HepG2 (cell line): Measurements from ENCODE around the gene HMGCLL1. TPM values are rescaled to one million over a fixed set of nuclear protein-coding genes. Genes with fewer than 3 reads are reported as not detected.

Source experiments
- ATAC-seq: fragments of 200-7000 bp; cut with Tn5 transposase; 3 replicates; pipeline ENCODE4 v1.9.1; 2020; ENCODE audit warnings: mild to moderate bottlenecking, moderate library complexity
- BruUV-seq: library from RNA; stranded (reverse); fragments of 400-500 nt; replicated peaks from 2 replicates; lab custom pipeline; 2021; lab: Mats Ljungman, UMichigan
- CTCF ChIA-PET: fragments of 300-600 bp; formaldehyde crosslinking; extraction: SDS; loops from one replicate; lab custom pipeline; 2021; ENCODE audit warnings: low total read pairs, inconsistent platforms, low intra/inter-chr PET ratio; lab: Yijun Ruan, JAX
- POLR2A ChIA-PET: fragments of 350-600 bp; sonication (Branson Sonifier 250); formaldehyde crosslinking; loops from one replicate; lab custom pipeline; 2020; ENCODE audit warnings: antibody characterized with exemption, inconsistent platforms; lab: Yijun Ruan, JAX
- DNase-seq: peaks from one replicate; pipeline ENCODE4 v3.0.0-alpha.2; 2015; ENCODE audit warnings: low spot score
- FAIRE-seq: peaks from 3 replicates; lab custom pipeline; 2011; peaks lifted over from hg19 to GRCh38; lab: Jason Lieb, UNC
- H2AFZ ChIP-seq: one replicate; pipeline ENCODE4 v1.6.1; 2011; ENCODE audit warnings: low read length, inconsistent platforms
- H3K27ac ChIP-seq: fragments of 300-600 bp; 3 replicates; pipeline ENCODE4 v1.8.0; 2011; ENCODE audit warnings: mixed run types, mild to moderate bottlenecking, mixed read lengths, low read length, inconsistent platforms; ENCODE audit not compliant: insufficient read depth; ENCODE audit errors: extremely low read length
- H3K27me3 ChIP-seq, 2 experiments: fragments of 200-600 bp in 1 of 2; 2 replicates in 1 of 2; 3 replicates in 1 of 2; pipeline versions ENCODE4 v1.6.0 to v1.8.0; 2011; ENCODE audit warnings: low read length in 2 of 2, mild to moderate bottlenecking in 2 of 2, moderate library complexity in 2 of 2, inconsistent platforms in 1 of 2; ENCODE audit not compliant: insufficient read depth in 2 of 2, control insufficient read depth in 1 of 2
- H3K36me3 ChIP-seq, 2 experiments: fragments of 200-600 bp in 1 of 2; replicated peaks in 1 of 2; 2 replicates in 1 of 2; 3 replicates in 1 of 2; pipeline versions ENCODE4 v1.5.1 to v1.8.0; 2011; ENCODE audit warnings: low read length in 2 of 2, inconsistent platforms in 1 of 2; ENCODE audit not compliant: insufficient read depth in 2 of 2, control insufficient read depth in 1 of 2
- H3K4me1 ChIP-seq: 2 replicates; pipeline ENCODE4 v1.5.1; 2012; ENCODE audit warnings: low read length, inconsistent platforms; ENCODE audit not compliant: insufficient read depth
- H3K4me2 ChIP-seq: 2 replicates; pipeline ENCODE4 v1.6.0; 2011; ENCODE audit warnings: low read depth, low read length, inconsistent platforms
- H3K4me3 ChIP-seq, 3 experiments: fragments of 200-600 bp in 1 of 3; sonication (generic), shearing (Covaris generic) in 1 of 3; replicated peaks in 1 of 3; 2 replicates each; pipeline ENCODE4 v1.5.1; 2011 to 2016; ENCODE audit warnings: low read length in 3 of 3, inconsistent platforms in 2 of 3, low read depth in 2 of 3, mild to moderate bottlenecking in 2 of 3, control low read depth in 1 of 3, mixed read lengths in 1 of 3; ENCODE audit not compliant: insufficient read depth in 1 of 3
- H3K79me2 ChIP-seq: one replicate; pipeline ENCODE4 v1.6.1; 2011; ENCODE audit warnings: low read length, inconsistent platforms; ENCODE audit not compliant: insufficient read depth
- H3K9ac ChIP-seq: 2 replicates; pipeline ENCODE4 v1.6.0; 2011; ENCODE audit warnings: mild to moderate bottlenecking, low read depth, low read length, inconsistent platforms; ENCODE audit not compliant: insufficient read depth
- H3K9me3 ChIP-seq: 2 replicates; pipeline ENCODE4 v1.5.1; 2012; ENCODE audit warnings: mild to moderate bottlenecking, low read length
- H4K20me1 ChIP-seq: 2 replicates; pipeline ENCODE4 v1.6.0; 2011; ENCODE audit warnings: inconsistent platforms, mild to moderate bottlenecking, low read length, moderate library complexity; ENCODE audit not compliant: insufficient read depth
- BCL3 ChIP-seq: sonication (generic); formaldehyde crosslinking; IDR thresholded peaks from 2 replicates; pipeline ENCODE4 v1.5.1; 2020; ENCODE audit warnings: mild to moderate bottlenecking, missing genetic modification reagents, moderate library complexity
- CREM ChIP-seq, 2 experiments: sonication (generic) in 1 of 2; formaldehyde crosslinking in 1 of 2; IDR thresholded peaks; 2 replicates each; pipeline versions ENCODE4 v1.4.0 to v1.6.1; 2016 to 2020; ENCODE audit warnings: antibody characterized with exemption in 1 of 2, mild to moderate bottlenecking in 1 of 2, missing genetic modification reagents in 1 of 2
- GPN1 ChIP-seq: sonication (generic); formaldehyde crosslinking; IDR thresholded peaks from 2 replicates; pipeline ENCODE4 v1.5.1; 2020; ENCODE audit warnings: missing genetic modification reagents, borderline replicate concordance
- HOXD1 ChIP-seq: sonication (generic); formaldehyde crosslinking; IDR thresholded peaks from 2 replicates; pipeline ENCODE4 v1.5.0; 2020; ENCODE audit warnings: missing genetic modification reagents
- NR0B2 ChIP-seq: sonication (generic); formaldehyde crosslinking; IDR thresholded peaks from 2 replicates; pipeline ENCODE4 v1.4.0; 2020; ENCODE audit warnings: mild to moderate bottlenecking, missing genetic modification reagents
- PHB2 ChIP-seq: fragments of 450-650 bp; IDR thresholded peaks from 2 replicates; pipeline ENCODE4 v1.6.1; 2018; ENCODE audit not compliant: partially characterized antibody
- PHF21A ChIP-seq: sonication (generic); formaldehyde crosslinking; IDR thresholded peaks from 2 replicates; pipeline ENCODE4 v1.5.0; 2020; ENCODE audit warnings: mild to moderate bottlenecking, missing genetic modification reagents
- SIX4 ChIP-seq: sonication (generic); formaldehyde crosslinking; IDR thresholded peaks from 2 replicates; pipeline ENCODE4 v1.4.0; 2020; ENCODE audit warnings: missing genetic modification reagents
- TEAD3 ChIP-seq: optimal IDR thresholded peaks from 2 replicates; pipeline ENCODE3; 2016; ENCODE audit warnings: borderline replicate concordance
- ZNF572 ChIP-seq: sonication (generic); formaldehyde crosslinking; IDR thresholded peaks from 2 replicates; pipeline ENCODE4 v1.5.1; 2020; ENCODE audit warnings: mild to moderate bottlenecking, missing genetic modification reagents
- ZNF713 ChIP-seq: sonication (generic); formaldehyde crosslinking; IDR thresholded peaks from 2 replicates; pipeline ENCODE4 v1.4.0; 2020; ENCODE audit warnings: mild to moderate bottlenecking, missing genetic modification reagents
- WGBS: methylation state at CpG from one replicate; pipeline ENCODE4 v1.1.6; 2017; ENCODE audit warnings: low lambda C conversion rate; 5-methylcytosine and 5-hydroxymethylcytosine counted together
- in situ Hi-C: cut with HindIII; loops from 2 replicates; pipeline ENCODE4 v1.10.0; 2017; ENCODE audit warnings: low pct_unique_long_range_greater_than_20kb; ENCODE audit not compliant: extremely low pct_ligation_motif_present
- intact Hi-C: fragments of 100-400 bp; cut with micrococcal nuclease; formaldehyde crosslinking; loops from one replicate; pipeline ENCODE4 v1.10.0; 2022; ENCODE audit not compliant: unreplicated experiment
- polyA plus RNA-seq, 8 experiments: library from polyadenylated mRNA; depleted of rRNA in 3 of 8; stranded (reverse) in 7 of 8; unstranded in 1 of 8; fragments of >200 nt; fragmentation: Illumina TruSeq in 4 of 8; extraction: Trizol in 4 of 8; gene quantifications; 2 replicates each; pipeline versions ENCODE4 v1.2.1 to v1.2.3, GENCODE V29; 2011 to 2016; ENCODE audit warnings: low read depth in 4 of 8, missing spikeins in 1 of 8, mixed read lengths in 1 of 8; ENCODE audit not compliant: insufficient read depth in 1 of 8
- total RNA-seq, 5 experiments: library from RNA; depleted of rRNA; stranded (reverse); fragments of >200 nt; fragmentation: Illumina TruSeq; extraction: Trizol; gene quantifications; 2 replicates each; pipeline ENCODE4 v1.2.3, GENCODE V29; 2016; ENCODE audit warnings: low read depth in 1 of 5
- TF ChIP-seq, protein P1 (sequence below): sonication (generic); formaldehyde crosslinking; IDR thresholded peaks from 2 replicates; pipeline ENCODE4 v1.4.0; 2020; ENCODE audit warnings: missing genetic modification reagents

HMGCLL1 gene
- total and polyA plus RNA-seq, 2 of the 13 experiments (the other 11 are each of a cell fraction or from before 2014, with no cell fraction given), result not detected

DNA sequence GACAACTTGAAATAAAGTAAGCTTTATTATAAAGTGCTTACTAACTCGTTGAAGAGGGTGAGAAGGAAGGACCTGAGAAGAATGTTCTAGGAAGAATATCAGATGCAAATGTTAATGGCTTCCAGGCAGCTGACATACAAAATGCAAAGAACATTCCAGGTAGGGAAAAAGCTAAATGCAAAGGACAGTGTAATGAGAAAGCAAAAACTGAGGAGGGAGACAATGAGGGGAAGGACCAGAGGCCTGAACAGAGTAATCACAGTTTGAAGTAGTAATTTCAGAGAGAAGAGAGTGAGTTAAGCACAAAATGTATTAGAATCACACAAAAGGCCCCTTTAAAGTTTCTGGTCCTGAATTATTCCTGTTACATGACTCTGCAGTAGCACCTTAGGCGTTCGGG, 81.3 kb downstream of the HMGCLL1 start:
- no peaks in the 10 kb centered on the region for H4K20me1 ChIP-seq
- in situ Hi-C loops (no loop called here), intact Hi-C loops (no loop called here)
- H3K79me2 ChIP-seq, result no peaks in the 10 kb centered on the region
- H2AFZ ChIP-seq, result no peak overlapping the region
- no peaks in the 10 kb centered on the region for H3K4me1 ChIP-seq
- no peak overlapping the region for H3K4me2 ChIP-seq
- CTCF ChIA-PET, result no interaction called here
- H3K9ac ChIP-seq, result no peak overlapping the region
- no TSS peak for BruUV-seq
- no peak for DNase-seq
- H3K27ac ChIP-seq, result no peak overlapping the region
- ATAC-seq, result no peak
- H3K27me3 ChIP-seq, result no peaks in the 10 kb centered on the region
- no peaks in the 10 kb centered on the region for H3K9me3 ChIP-seq
- no peak for FAIRE-seq
- POLR2A ChIA-PET, result no interaction called here
- WGBS, result 2% methylated on average over 3 of the region's 3 CpGs
- no peak for TF ChIP-seq ZNF572 (CRISPR knock-in tag)
- TF ChIP-seq ZNF713, result no peak
- TF ChIP-seq HOXD1 (CRISPR knock-in tag), result no peak
- no peak for TF ChIP-seq NR0B2
- TF ChIP-seq SIX4, result no peak
- TF ChIP-seq TEAD3, result no peak
- TF ChIP-seq BCL3 (CRISPR knock-in tag), result no peak
- TF ChIP-seq PHB2, result no peak
- no peak for TF ChIP-seq CREM (IDR thresholded peaks at IDR 0.05)
- no peak for TF ChIP-seq CREM (CRISPR knock-in tag; IDR thresholded peaks at IDR 0.05)
- TF ChIP-seq PHF21A (CRISPR knock-in tag), result no peak
- TF ChIP-seq, protein P1, sequence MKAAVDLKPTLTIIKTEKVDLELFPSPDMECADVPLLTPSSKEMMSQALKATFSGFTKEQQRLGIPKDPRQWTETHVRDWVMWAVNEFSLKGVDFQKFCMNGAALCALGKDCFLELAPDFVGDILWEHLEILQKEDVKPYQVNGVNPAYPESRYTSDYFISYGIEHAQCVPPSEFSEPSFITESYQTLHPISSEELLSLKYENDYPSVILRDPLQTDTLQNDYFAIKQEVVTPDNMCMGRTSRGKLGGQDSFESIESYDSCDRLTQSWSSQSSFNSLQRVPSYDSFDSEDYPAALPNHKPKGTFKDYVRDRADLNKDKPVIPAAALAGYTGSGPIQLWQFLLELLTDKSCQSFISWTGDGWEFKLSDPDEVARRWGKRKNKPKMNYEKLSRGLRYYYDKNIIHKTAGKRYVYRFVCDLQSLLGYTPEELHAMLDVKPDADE (CRISPR knock-in tag), result no peak
- TF ChIP-seq GPN1 (CRISPR knock-in tag), result no peak
- TF ChIP-seq, all 625 proteins: peak for 0
- Histone ChIP-seq H3K36me3 (no peaks in the 10 kb centered on the region), H3K4me3 (no peak overlapping the region)
